KMS-11 (cell line): ENCODE measurements around the gene AIFM3.
"Not testable (repeated sequence)": the region's sequence is repeated elsewhere in the genome, so short reads cannot be mapped to it uniquely, and the experiment has no call there.

Experiments
- H2AFZ ChIP-seq: fragments of 200-600 bp; sonication (generic); 2 replicates; pipeline ENCODE4 v1.6.1; 2016; ENCODE audit warnings: antibody characterized with exemption, mixed run types, low read depth
- H3K27ac ChIP-seq: fragments of 200-600 bp; sonication (generic); 2 replicates; pipeline ENCODE4 v1.6.1; 2016; ENCODE audit warnings: mild to moderate bottlenecking, mixed run types
- H3K27me3 ChIP-seq: fragments of 200-600 bp; sonication (generic); 2 replicates; pipeline ENCODE4 v1.6.1; 2017; ENCODE audit warnings: mild to moderate bottlenecking, low read depth, mixed run types, moderate library complexity; ENCODE audit not compliant: insufficient read depth
- H3K36me3 ChIP-seq: fragments of 200-600 bp; sonication (generic); 2 replicates; pipeline ENCODE4 v1.6.1; 2017; ENCODE audit warnings: mild to moderate bottlenecking, mixed run types; ENCODE audit not compliant: insufficient read depth
- H3K4me1 ChIP-seq: fragments of 200-600 bp; sonication (generic); 2 replicates; pipeline ENCODE4 v1.6.1; 2016; ENCODE audit warnings: mild to moderate bottlenecking, low read depth, mixed run types; ENCODE audit not compliant: poor library complexity, severe bottlenecking
- H3K4me2 ChIP-seq: fragments of 200-600 bp; sonication (generic); 2 replicates; pipeline ENCODE4 v1.7.0; 2016; ENCODE audit warnings: mild to moderate bottlenecking, mixed run types
- H3K4me3 ChIP-seq: fragments of 200-600 bp; sonication (generic); IDR thresholded peaks from 2 replicates; pipeline ENCODE4 v1.6.1; 2017; ENCODE audit warnings: low read depth, low read length, mixed read lengths; ENCODE audit not compliant: insufficient read depth
- H3K79me2 ChIP-seq: fragments of 200-600 bp; sonication (generic); 2 replicates; pipeline ENCODE4 v1.6.1; 2016; ENCODE audit warnings: low read depth, mixed run types; ENCODE audit not compliant: insufficient read depth
- H3K9ac ChIP-seq: fragments of 200-600 bp; sonication (generic); 2 replicates; pipeline ENCODE4 v1.6.1; 2016; ENCODE audit warnings: mild to moderate bottlenecking, mixed run types
- H4K20me1 ChIP-seq: fragments of 200-600 bp; sonication (generic); 2 replicates; pipeline ENCODE4 v1.6.1; 2016; ENCODE audit warnings: mild to moderate bottlenecking, mixed run types; ENCODE audit not compliant: insufficient read depth
- TF ChIP-seq, protein P1 (sequence below): fragments of 200-600 bp; sonication (generic); conservative IDR thresholded peaks from 2 replicates; pipeline ENCODE4 v1.6.1; 2017; ENCODE audit warnings: low read depth, mild to moderate bottlenecking, antibody characterized with exemption, low read length, moderate library complexity, mixed read lengths

The AIFM3 gene

DNA sequence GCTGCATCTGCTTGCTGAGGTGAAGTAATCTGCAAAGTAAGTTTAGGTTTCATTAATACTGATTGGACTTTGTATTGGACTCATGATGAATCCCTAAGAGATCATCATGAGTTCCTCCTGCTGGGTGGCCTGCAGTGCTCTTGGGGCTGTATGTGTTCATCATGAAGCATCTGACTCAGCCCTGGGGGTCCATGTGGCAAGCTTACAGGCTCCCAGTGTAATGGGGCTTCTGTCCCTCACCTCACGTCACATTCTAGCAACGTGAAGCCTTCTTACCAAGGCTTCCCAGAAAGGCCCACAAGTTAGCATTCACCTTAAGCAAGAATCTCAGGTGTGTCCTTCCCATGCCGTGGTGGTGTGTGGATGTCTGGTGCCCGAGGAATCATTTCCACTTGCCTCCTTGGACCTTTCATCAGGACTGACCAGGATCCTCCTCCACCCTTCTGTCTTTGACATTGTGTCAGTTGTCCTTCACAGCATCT lies 26.1 kb upstream of the AIFM3 start:
- Histone ChIP-seq H3K4me1 (peaks cover 23% of the 10 kb centered on the region), H3K9ac (no peak overlapping the region), H4K20me1 (peaks cover 68% of the 10 kb centered on the region), H3K27ac (no peak overlapping the region), H3K79me2 (peaks cover 98% of the 10 kb centered on the region), H3K4me2 (no peak overlapping the region), H3K27me3 (no peaks in the 10 kb centered on the region), H2AFZ (no peak overlapping the region), H3K36me3 (no peaks in the 10 kb centered on the region), H3K4me3 (no peak overlapping the region)
- TF ChIP-seq, protein P1, sequence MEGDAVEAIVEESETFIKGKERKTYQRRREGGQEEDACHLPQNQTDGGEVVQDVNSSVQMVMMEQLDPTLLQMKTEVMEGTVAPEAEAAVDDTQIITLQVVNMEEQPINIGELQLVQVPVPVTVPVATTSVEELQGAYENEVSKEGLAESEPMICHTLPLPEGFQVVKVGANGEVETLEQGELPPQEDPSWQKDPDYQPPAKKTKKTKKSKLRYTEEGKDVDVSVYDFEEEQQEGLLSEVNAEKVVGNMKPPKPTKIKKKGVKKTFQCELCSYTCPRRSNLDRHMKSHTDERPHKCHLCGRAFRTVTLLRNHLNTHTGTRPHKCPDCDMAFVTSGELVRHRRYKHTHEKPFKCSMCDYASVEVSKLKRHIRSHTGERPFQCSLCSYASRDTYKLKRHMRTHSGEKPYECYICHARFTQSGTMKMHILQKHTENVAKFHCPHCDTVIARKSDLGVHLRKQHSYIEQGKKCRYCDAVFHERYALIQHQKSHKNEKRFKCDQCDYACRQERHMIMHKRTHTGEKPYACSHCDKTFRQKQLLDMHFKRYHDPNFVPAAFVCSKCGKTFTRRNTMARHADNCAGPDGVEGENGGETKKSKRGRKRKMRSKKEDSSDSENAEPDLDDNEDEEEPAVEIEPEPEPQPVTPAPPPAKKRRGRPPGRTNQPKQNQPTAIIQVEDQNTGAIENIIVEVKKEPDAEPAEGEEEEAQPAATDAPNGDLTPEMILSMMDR = no peak

DNA sequence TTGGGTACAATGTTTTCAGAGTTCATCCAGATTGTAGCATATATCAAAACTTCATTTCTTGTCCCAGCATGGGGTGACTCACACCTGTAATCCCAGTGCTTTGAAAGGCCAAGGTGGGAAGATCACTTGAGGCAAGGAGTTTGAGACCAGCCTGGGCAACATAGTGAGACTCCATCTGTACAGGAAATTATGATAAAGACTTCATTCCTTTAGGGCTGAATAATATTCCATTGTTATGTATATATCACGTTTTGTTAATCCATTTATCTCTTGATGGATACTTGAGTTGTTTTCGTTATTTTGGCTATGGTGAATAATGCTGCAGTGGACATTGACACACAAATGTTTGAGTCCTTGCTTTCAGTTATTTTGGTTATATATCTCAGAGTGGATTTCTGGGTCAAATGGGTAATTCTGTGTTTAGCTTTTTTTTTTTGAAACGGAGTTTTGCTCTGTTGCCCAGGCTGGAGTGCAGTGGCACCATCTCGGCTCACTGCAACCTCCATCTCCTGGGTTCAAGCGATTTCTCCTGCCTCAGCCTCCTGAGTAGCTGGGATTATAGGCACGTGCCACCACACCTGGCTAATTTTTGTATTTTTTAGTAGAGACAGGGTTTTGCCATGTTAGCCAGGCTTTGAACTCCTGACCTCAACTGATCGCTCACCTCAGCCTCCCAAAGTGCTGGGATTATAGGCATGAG lies 24.7 kb upstream of the AIFM3 start:
- not testable (repeated sequence) for H3K27ac ChIP-seq

DNA sequence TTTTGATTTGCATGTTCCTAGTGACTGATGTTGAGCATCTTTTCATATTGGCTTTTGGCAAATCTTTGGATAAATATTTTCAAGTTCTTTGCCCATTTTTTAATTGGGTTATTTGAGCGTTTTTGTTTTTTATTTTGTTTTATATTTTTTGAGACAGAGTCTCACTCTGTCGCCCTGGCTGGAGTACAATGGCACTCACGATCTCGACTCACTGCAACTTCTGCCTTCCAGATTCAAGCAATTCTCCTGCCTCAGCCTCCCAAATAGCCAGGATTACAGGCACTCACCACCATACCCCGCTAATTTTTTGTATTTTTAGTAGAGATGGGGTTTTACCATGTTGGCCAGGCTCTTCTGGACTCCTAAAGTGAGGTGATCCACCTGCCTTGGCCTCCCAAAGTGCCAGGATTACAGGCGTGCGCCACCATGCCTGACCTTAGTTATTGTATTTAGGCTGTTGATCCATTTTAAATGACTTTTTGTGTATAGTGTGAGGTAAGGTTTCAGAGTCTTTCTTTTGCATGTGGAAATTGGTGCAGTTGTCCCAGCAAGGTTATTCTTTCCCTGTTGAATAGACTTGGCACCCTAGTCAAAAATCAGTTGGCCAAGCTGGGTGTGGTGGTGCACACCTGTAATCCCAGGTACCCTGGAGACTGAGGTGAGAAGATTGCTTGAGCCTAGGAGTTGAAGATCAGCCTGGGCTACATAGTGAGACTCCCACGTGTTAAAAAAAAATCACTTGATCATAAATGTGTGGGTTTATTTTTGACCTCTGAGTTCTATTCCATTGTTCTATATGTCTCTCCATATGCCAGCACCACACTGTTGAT lies 23.7 kb upstream of the AIFM3 start:
- H3K4me1 ChIP-seq = peaks cover 16% of the 10 kb centered on the region
- H3K4me3 ChIP-seq = no peak overlapping the region
- H4K20me1 ChIP-seq = peaks cover 56% of the 10 kb centered on the region
- H3K79me2 ChIP-seq = peaks cover 98% of the 10 kb centered on the region
- no peaks in the 10 kb centered on the region for H3K36me3 ChIP-seq
- H2AFZ ChIP-seq = no peak overlapping the region
- no peak overlapping the region for H3K9ac ChIP-seq
- TF ChIP-seq, protein P1 = no peak
- no peak overlapping the region for H3K4me2 ChIP-seq
- H3K27me3 ChIP-seq = no peaks in the 10 kb centered on the region
- no peak overlapping the region for H3K27ac ChIP-seq

More for the DNA sequence above, 24.7 kb upstream of the AIFM3 start:
- H3K4me2 ChIP-seq, H3K4me3 ChIP-seq, H3K9ac ChIP-seq, H3K36me3 ChIP-seq, H3K27me3 ChIP-seq, H2AFZ ChIP-seq: not testable (repeated sequence)
- Histone ChIP-seq H3K4me1 (peaks cover 16% of the 10 kb centered on the region), H4K20me1 (peaks cover 65% of the 10 kb centered on the region), H3K79me2 (peaks cover 98% of the 10 kb centered on the region)

DNA sequence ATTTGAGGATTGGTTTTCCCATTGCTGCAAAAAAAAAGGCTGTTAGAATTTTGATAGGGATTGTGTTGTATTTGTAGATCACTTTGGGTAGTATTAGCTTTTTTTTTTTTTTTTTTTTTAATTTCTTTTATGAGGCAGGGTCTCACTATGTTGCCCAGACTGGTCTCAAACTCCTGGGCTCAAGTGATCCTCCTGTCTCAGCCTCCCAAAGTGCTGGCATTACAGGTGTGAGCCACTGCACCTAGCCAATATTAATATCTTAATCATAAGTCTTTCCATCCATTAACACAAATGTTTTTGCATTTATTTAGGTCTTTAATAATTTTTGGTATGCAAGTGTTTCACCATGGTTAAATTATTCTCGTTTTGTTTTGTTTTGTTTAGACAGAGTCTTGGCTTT lies 23.0 kb upstream of the AIFM3 start:
- Histone ChIP-seq H3K36me3 (no peaks in the 10 kb centered on the region), H3K4me2 (no peak overlapping the region), H3K27ac (no peak overlapping the region), H3K4me1 (peaks cover 16% of the 10 kb centered on the region), H3K4me3 (no peak overlapping the region), H4K20me1 (peaks cover 49% of the 10 kb centered on the region), H3K27me3 (no peaks in the 10 kb centered on the region), H2AFZ (no peak overlapping the region), H3K79me2 (peaks cover 98% of the 10 kb centered on the region), H3K9ac (no peak overlapping the region)
- TF ChIP-seq, protein P1 = no peak
